ENCODE measurements around the gene KLHDC3. TPM values are rescaled to one million over a fixed set of nuclear protein-coding genes. Genes with fewer than 3 reads are reported as not detected.

Gene KLHDC3
- total RNA-seq, 1 donor from 2014 or later: 67.4 TPM

- H3K9me3 ChIP-seq (ENCODE audit: insufficient read depth, low read depth, low read length): no peaks in the 10 kb centered on the region
- Mint-ChIP-seq H3K9me3 (ENCODE audit: unreplicated experiment) (no peaks in the 10 kb centered on the region), H3K4me3 (ENCODE audit: unreplicated experiment) (peak overlapping the region; percentile 88), H3K36me3 (ENCODE audit: low read depth, unreplicated experiment) (peaks cover 10% of the 10 kb centered on the region), H3K4me1 (ENCODE audit: low read depth, unreplicated experiment) (peaks cover 24% of the 10 kb centered on the region), H3K27me3 (ENCODE audit: low read depth, unreplicated experiment) (no peaks in the 10 kb centered on the region), H3K27ac (ENCODE audit: unreplicated experiment) (no peak overlapping the region)
- peak overlapping the region; percentile 76 for H2AFZ ChIP-seq (ENCODE audit: low read depth, low read length)
- H3K27ac ChIP-seq (ENCODE audit: low read depth, low read length): peak overlapping the region; percentile 52
- H3K79me2 ChIP-seq (ENCODE audit: insufficient read depth, low read length): peaks cover 41% of the 10 kb centered on the region
- peak overlapping the region; percentile 86 for H3K9ac ChIP-seq (ENCODE audit: low read length)
- FAIRE-seq (no peak), DNase-seq (ENCODE audit: low read depth) (no peak)
- peaks cover 22% of the 10 kb centered on the region for H3K4me1 ChIP-seq (ENCODE audit: insufficient read depth, low read length)
- H3K4me2 ChIP-seq (ENCODE audit: low read length): peak overlapping the region; percentile 97
- H3K4me3 ChIP-seq (ENCODE audit: insufficient read depth, low read depth, low read length): peak overlapping the region; percentile 73
- H3K27me3 ChIP-seq (ENCODE audit: insufficient read depth, low read length): no peaks in the 10 kb centered on the region
- TF ChIP-seq EZH2 (IDR thresholded peaks at IDR 0.05; ENCODE audit: insufficient read depth, low read length): no peak
- no peak for TF ChIP-seq CTCF (IDR thresholded peaks at IDR 0.05; ENCODE audit: insufficient read depth, low read depth, low read length)
- H4K20me1 ChIP-seq (ENCODE audit: insufficient read depth, low read length): peaks cover 47% of the 10 kb centered on the region
- H3K36me3 ChIP-seq (ENCODE audit: insufficient read depth, low read length): peaks cover 3% of the 10 kb centered on the region
Measured at GRCh38 chr6:42984924-42985475, 29.0 kb upstream of the KLHDC3 start.

- Histone ChIP-seq H3K9ac (ENCODE audit: low read length) (no peak overlapping the region), H3K4me3 (ENCODE audit: insufficient read depth, low read depth, low read length) (no peak overlapping the region), H3K27me3 (ENCODE audit: insufficient read depth, low read length) (no peaks in the 10 kb centered on the region), H3K27ac (ENCODE audit: low read depth, low read length) (no peak overlapping the region), H4K20me1 (ENCODE audit: insufficient read depth, low read length) (peaks cover 58% of the 10 kb centered on the region), H3K79me2 (ENCODE audit: insufficient read depth, low read length) (peaks cover 50% of the 10 kb centered on the region), H3K9me3 (ENCODE audit: insufficient read depth, low read depth, low read length) (no peaks in the 10 kb centered on the region), H3K4me1 (ENCODE audit: insufficient read depth, low read length) (peaks cover 21% of the 10 kb centered on the region), H3K4me2 (ENCODE audit: low read length) (peak overlapping the region; percentile 97), H3K36me3 (ENCODE audit: insufficient read depth, low read length) (peaks cover 9% of the 10 kb centered on the region), H2AFZ (ENCODE audit: low read depth, low read length) (no peak overlapping the region)
- Mint-ChIP-seq H3K27me3 (ENCODE audit: low read depth, unreplicated experiment) (no peaks in the 10 kb centered on the region), H3K4me1 (ENCODE audit: low read depth, unreplicated experiment) (peaks cover 24% of the 10 kb centered on the region), H3K27ac (ENCODE audit: unreplicated experiment) (no peak overlapping the region), H3K4me3 (ENCODE audit: unreplicated experiment) (no peak overlapping the region), H3K9me3 (ENCODE audit: unreplicated experiment) (no peaks in the 10 kb centered on the region), H3K36me3 (ENCODE audit: low read depth, unreplicated experiment) (peaks cover 10% of the 10 kb centered on the region)
- DNase-seq (ENCODE audit: low read depth): no peak
- FAIRE-seq: no peak
- no peak for TF ChIP-seq EZH2 (IDR thresholded peaks at IDR 0.05; ENCODE audit: insufficient read depth, low read length)
- TF ChIP-seq CTCF (IDR thresholded peaks at IDR 0.05; ENCODE audit: insufficient read depth, low read depth, low read length): no peak
Measured at GRCh38 chr6:42987533-42988451, 26.3 kb upstream of the KLHDC3 start.

Measured in astrocyte (in vitro differentiated cells and primary cell).